ENCODE results near the gene MC4R. TPM values are rescaled to one million over a fixed set of nuclear protein-coding genes. Genes with fewer than 3 reads are reported as not detected.

The MC4R gene
- total RNA-seq, 2 experiments from 2014 or later, result 0.22 TPM; not detected in 1

DNA sequence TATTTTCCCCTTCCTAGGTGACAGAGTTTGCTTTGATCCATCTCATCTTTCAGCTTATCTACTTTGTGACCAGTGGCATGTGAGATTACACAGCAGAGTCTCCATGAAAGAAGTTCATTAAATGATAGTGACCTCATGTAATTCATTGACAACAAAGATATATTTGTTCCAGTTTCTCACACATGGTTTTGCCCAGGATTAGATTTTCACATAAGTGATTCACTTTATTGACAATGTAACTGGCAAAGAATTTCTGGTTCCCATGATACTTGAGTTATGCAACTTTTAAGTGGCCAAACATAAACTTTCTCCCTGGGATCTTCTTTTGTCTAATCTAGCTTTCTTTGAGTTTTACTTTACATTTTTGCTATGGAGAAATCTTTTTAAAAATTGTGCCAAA is 50.0 kb downstream of the MC4R start:
- CTCF ChIA-PET (ENCODE audit: unreplicated experiment), result no interaction called here
- POLR2A ChIA-PET, result interaction anchor here (1.0 kb wide), 1 partner anchor 20 kb away, joined by 3 read pairs; no protein-coding TSS in a partner anchor
- Histone ChIP-seq H2AFZ (ENCODE audit: low read length) (no peak overlapping the region), H3K4me2 (ENCODE audit: low read length) (no peak overlapping the region), H3K79me2 (ENCODE audit: insufficient read depth, low read depth, low read length) (no peaks in the 10 kb centered on the region), H4K20me1 (ENCODE audit: insufficient read depth, low read length) (no peaks in the 10 kb centered on the region), H3K4me1 (ENCODE audit: insufficient read depth, low read length, poor library complexity, severe bottlenecking) (no peaks in the 10 kb centered on the region), H3K36me3 (ENCODE audit: insufficient read depth, low read length) (no peaks in the 10 kb centered on the region), H3K9me3 (ENCODE audit: low read length) (peaks cover 6% of the 10 kb centered on the region), H3K9me2 (ENCODE audit: insufficient read depth, low read length) (no peaks in the 10 kb centered on the region), H3K27ac (ENCODE audit: low read depth, low read length, poor library complexity, severe bottlenecking) (no peak overlapping the region), H3K4me3 (ENCODE audit: low read depth, low read length, poor library complexity, severe bottlenecking) (no peak overlapping the region)
- TF ChIP-seq EZH2phosphoT487 (IDR thresholded peaks at IDR 0.05; ENCODE audit: borderline replicate concordance, low read depth, low read length), result no peak
- no peak for TF ChIP-seq CTCF (conservative IDR thresholded peaks at IDR 0.05; ENCODE audit: low read length)
- intact Hi-C loops (cut with micrococcal nuclease; ENCODE audit: unreplicated experiment), result no loop called here
- no peak for DNase-seq (ENCODE audit: low spot score)
- no TSS peak for BruUV-seq (replicated peaks)
